HEK293 (cell line): ENCODE measurements around the gene ZSCAN5B.
A peak's percentile ranks its signal among the peaks of the same experiment; 100 is the strongest.

Source experiments
- AEBP2 ChIP-seq: fragments of 450-650 bp; formaldehyde crosslinking; IDR thresholded peaks from 2 replicates; pipeline ENCODE4 v1.5.1; 2016; ENCODE audit warnings: missing biosample characterization, missing genetic modification characterization, borderline replicate concordance
- BCL11A ChIP-seq: fragments of 450-650 bp; formaldehyde crosslinking; IDR thresholded peaks from 2 replicates; pipeline ENCODE4 v1.5.1; 2016; ENCODE audit warnings: low read depth, missing biosample characterization, missing genetic modification characterization
- GLIS2 ChIP-seq: fragments of 450-650 bp; formaldehyde crosslinking; IDR thresholded peaks from 2 replicates; pipeline ENCODE4 v1.5.1; 2016; ENCODE audit warnings: missing biosample characterization, missing genetic modification characterization
- HOXD13 ChIP-seq: sonication (generic); formaldehyde crosslinking; IDR thresholded peaks from 2 replicates; pipeline ENCODE4 v1.8.0; 2022; ENCODE audit warnings: missing genetic modification reagents, borderline replicate concordance
- KLF10 ChIP-seq: fragments of 450-650 bp; IDR thresholded peaks from 2 replicates; pipeline ENCODE4 v1.5.1; 2018; ENCODE audit warnings: missing biosample characterization, mild to moderate bottlenecking, missing genetic modification characterization
- KLF17 ChIP-seq: fragments of 450-650 bp; formaldehyde crosslinking; IDR thresholded peaks from 2 replicates; pipeline ENCODE4 v1.5.1; 2016; ENCODE audit warnings: missing biosample characterization, missing genetic modification characterization
- PRDM6 ChIP-seq: fragments of 450-650 bp; formaldehyde crosslinking; IDR thresholded peaks from 2 replicates; pipeline ENCODE4 v1.5.1; 2017; ENCODE audit warnings: missing biosample characterization, missing genetic modification characterization
- SCRT2 ChIP-seq: fragments of 450-650 bp; formaldehyde crosslinking; IDR thresholded peaks from 2 replicates; pipeline ENCODE4 v1.5.1; 2016; ENCODE audit warnings: missing biosample characterization, missing genetic modification characterization
- SP3 ChIP-seq: fragments of 450-650 bp; formaldehyde crosslinking; IDR thresholded peaks from 2 replicates; pipeline ENCODE4 v1.5.1; 2016; ENCODE audit warnings: missing biosample characterization, missing genetic modification characterization
- ZFHX2 ChIP-seq: fragments of 450-650 bp; formaldehyde crosslinking; conservative IDR thresholded peaks from 2 replicates; pipeline ENCODE4 v1.5.1; 2016; ENCODE audit warnings: missing biosample characterization, missing genetic modification characterization
- ZFP3 ChIP-seq: fragments of 450-650 bp; formaldehyde crosslinking; IDR thresholded peaks from 2 replicates; pipeline ENCODE4 v1.5.1; 2016; ENCODE audit warnings: low read depth, missing biosample characterization, missing genetic modification characterization
- ZNF10 ChIP-seq: fragments of 450-650 bp; formaldehyde crosslinking; IDR thresholded peaks from 2 replicates; pipeline ENCODE4 v1.5.1; 2017; ENCODE audit warnings: missing biosample characterization, missing genetic modification characterization
- ZNF174 ChIP-seq: fragments of 450-650 bp; formaldehyde crosslinking; IDR thresholded peaks from 2 replicates; pipeline ENCODE4 v1.5.0; 2017; ENCODE audit warnings: missing biosample characterization, mild to moderate bottlenecking, missing genetic modification characterization
- ZNF184 ChIP-seq: fragments of 450-650 bp; IDR thresholded peaks from 2 replicates; pipeline ENCODE4 v1.5.1; 2018; ENCODE audit warnings: missing biosample characterization, mild to moderate bottlenecking, missing genetic modification characterization
- ZNF202 ChIP-seq: fragments of 450-650 bp; formaldehyde crosslinking; IDR thresholded peaks from 2 replicates; pipeline ENCODE4 v1.5.1; 2016; ENCODE audit warnings: missing biosample characterization, missing genetic modification characterization, borderline replicate concordance
- ZNF221 ChIP-seq: fragments of 450-650 bp; formaldehyde crosslinking; IDR thresholded peaks from 2 replicates; pipeline ENCODE4 v1.5.1; 2017; ENCODE audit warnings: missing biosample characterization, missing genetic modification characterization, borderline replicate concordance
- ZNF239 ChIP-seq: fragments of 450-650 bp; formaldehyde crosslinking; IDR thresholded peaks from 2 replicates; pipeline ENCODE4 v1.5.1; 2016; ENCODE audit warnings: missing biosample characterization, missing genetic modification characterization
- ZNF24 ChIP-seq: fragments of 450-650 bp; formaldehyde crosslinking; IDR thresholded peaks from 2 replicates; pipeline ENCODE4 v1.5.1; 2016; ENCODE audit warnings: missing biosample characterization, missing genetic modification characterization
- ZNF404 ChIP-seq: fragments of 450-650 bp; formaldehyde crosslinking; IDR thresholded peaks from 2 replicates; pipeline ENCODE4 v1.5.1; 2017; ENCODE audit warnings: missing biosample characterization, missing genetic modification characterization
- ZNF423 ChIP-seq: fragments of 450-650 bp; formaldehyde crosslinking; IDR thresholded peaks from 2 replicates; pipeline ENCODE4 v1.5.1; 2016; ENCODE audit warnings: missing biosample characterization, missing genetic modification characterization
- ZNF549 ChIP-seq: fragments of 450-650 bp; IDR thresholded peaks from 2 replicates; pipeline ENCODE4 v1.5.1; 2018; ENCODE audit warnings: missing biosample characterization, missing genetic modification characterization, mild to moderate bottlenecking, inconsistent platforms, moderate library complexity
- ZNF561 ChIP-seq: fragments of 450-650 bp; IDR thresholded peaks from 2 replicates; pipeline ENCODE4 v1.5.1; 2018; ENCODE audit warnings: missing biosample characterization, missing genetic modification characterization, borderline replicate concordance
- ZNF585B ChIP-seq: fragments of 450-650 bp; formaldehyde crosslinking; IDR thresholded peaks from 2 replicates; pipeline ENCODE4 v1.5.1; 2016; ENCODE audit warnings: missing biosample characterization, missing genetic modification characterization
- ZNF610 ChIP-seq: fragments of 450-650 bp; formaldehyde crosslinking; IDR thresholded peaks from 2 replicates; pipeline ENCODE4 v1.5.1; 2016; ENCODE audit warnings: missing biosample characterization, missing genetic modification characterization, borderline replicate concordance
- ZNF658 ChIP-seq: fragments of 450-650 bp; formaldehyde crosslinking; IDR thresholded peaks from 2 replicates; pipeline ENCODE4; 2016; ENCODE audit warnings: missing biosample characterization, missing genetic modification characterization
- ZNF692 ChIP-seq: fragments of 450-650 bp; formaldehyde crosslinking; IDR thresholded peaks from 2 replicates; pipeline ENCODE4 v1.5.1; 2016; ENCODE audit warnings: missing biosample characterization, missing genetic modification characterization
- ZNF704 ChIP-seq: fragments of 450-650 bp; formaldehyde crosslinking; IDR thresholded peaks from 2 replicates; pipeline ENCODE4 v1.5.1; 2016; ENCODE audit warnings: missing biosample characterization, missing genetic modification characterization
- ZNF747 ChIP-seq: fragments of 450-650 bp; formaldehyde crosslinking; IDR thresholded peaks from 2 replicates; pipeline ENCODE4 v1.5.1; 2016; ENCODE audit warnings: missing biosample characterization, missing genetic modification characterization
- ZNF776 ChIP-seq: fragments of 450-650 bp; formaldehyde crosslinking; IDR thresholded peaks from 2 replicates; pipeline ENCODE4 v1.5.0; 2017; ENCODE audit warnings: missing biosample characterization, missing genetic modification characterization, borderline replicate concordance
- ZNF792 ChIP-seq: fragments of 450-650 bp; formaldehyde crosslinking; IDR thresholded peaks from 2 replicates; pipeline ENCODE4 v1.5.1; 2016; ENCODE audit warnings: missing biosample characterization, missing genetic modification characterization
- ZSCAN23 ChIP-seq: fragments of 450-650 bp; formaldehyde crosslinking; IDR thresholded peaks from 2 replicates; pipeline ENCODE4 v1.5.1; 2016; ENCODE audit warnings: missing biosample characterization, missing genetic modification characterization
- TF ChIP-seq, protein P1 (sequence below): fragments of 450-650 bp; formaldehyde crosslinking; IDR thresholded peaks from 2 replicates; pipeline ENCODE4 v1.5.0; 2017; ENCODE audit warnings: missing biosample characterization, missing genetic modification characterization, borderline replicate concordance

ZSCAN5B gene

DNA sequence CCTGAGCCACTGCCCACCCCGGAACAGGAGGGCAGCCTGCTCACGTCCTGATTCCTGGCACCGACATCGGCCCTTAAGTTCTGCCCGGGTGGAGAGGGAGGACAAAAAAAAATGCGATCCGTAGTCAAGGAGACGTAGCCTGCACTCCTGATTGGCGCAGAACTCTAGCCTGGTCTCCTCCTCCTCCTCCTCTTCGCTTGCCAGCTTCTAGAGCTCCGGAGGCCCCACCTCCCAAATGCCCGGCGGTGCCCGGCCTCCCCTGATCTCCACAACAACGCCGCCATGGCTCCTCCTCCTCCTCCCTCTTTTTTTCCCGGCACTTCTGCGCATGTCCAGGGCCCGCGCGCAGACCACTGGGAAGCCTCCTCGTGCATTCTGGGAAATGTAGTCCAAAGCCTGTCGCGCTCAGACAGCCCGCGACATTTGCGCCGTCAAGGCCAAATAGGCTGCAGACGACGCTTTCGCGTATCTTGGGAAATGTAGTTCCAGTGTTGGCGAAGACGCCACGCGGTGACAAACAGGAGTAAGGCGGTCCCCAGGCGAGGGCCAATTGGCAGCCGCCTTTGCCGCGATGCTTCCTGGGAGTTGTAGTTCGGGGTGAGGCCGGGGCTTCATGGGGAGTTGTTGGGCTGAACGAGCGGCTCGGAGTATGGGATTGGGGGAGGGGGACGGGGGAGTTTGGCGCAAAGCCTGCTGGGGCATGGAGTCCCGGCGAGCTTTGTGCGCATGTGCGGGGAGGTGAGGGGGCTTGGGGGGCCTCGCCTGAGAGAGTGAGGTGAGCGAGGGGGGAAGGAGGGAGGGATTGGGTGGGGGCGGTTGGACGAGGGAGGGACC lies 56.8 kb downstream of the ZSCAN5B start, which contains the start of gene ZNF444 (continued):
- TF ChIP-seq PRDM6 (tag by site-specific recombination) (no peak), GLIS2 (tag by site-specific recombination) (0 out of 2 replicates have a peak, but pooled peaks have one; percentile 24), ZNF423 (tag by site-specific recombination) (no peak), ZNF174 (tag by site-specific recombination) (no peak), ZNF221 (tag by site-specific recombination) (no peak), ZNF561 (no peak), AEBP2 (tag by site-specific recombination) (no peak), ZSCAN23 (no peak), ZNF10 (tag by site-specific recombination) (no peak), HOXD13 (CRISPR knock-in tag) (no peak), ZFP3 (no peak), BCL11A (tag by site-specific recombination) (no peak), ZNF658 (tag by site-specific recombination) (no peak), ZNF24 (0 out of 2 replicates have a peak, but pooled peaks have one; percentile 69), ZNF239 (no peak), ZNF776 (tag by site-specific recombination) (no peak), ZNF792 (tag by site-specific recombination) (no peak), ZNF202 (no peak), ZNF747 (tag by site-specific recombination) (no peak), ZNF692 (peak; percentile 48; the same call in 1 of the 2 replicates), ZNF704 (tag by site-specific recombination) (no peak), SP3 (tag by site-specific recombination) (peak; percentile 98), ZNF610 (tag by site-specific recombination) (no peak), ZFHX2 (tag by site-specific recombination) (peak; percentile 12; the same call in 1 of the 2 replicates), KLF17 (no peak), KLF10 (tag by site-specific recombination) (no peak), ZNF404 (tag by site-specific recombination) (no peak), ZNF585B (tag by site-specific recombination) (no peak), ZNF549 (no peak), SCRT2 (tag by site-specific recombination) (no peak), ZNF184 (tag by site-specific recombination) (no peak)
- TF ChIP-seq, protein P1, sequence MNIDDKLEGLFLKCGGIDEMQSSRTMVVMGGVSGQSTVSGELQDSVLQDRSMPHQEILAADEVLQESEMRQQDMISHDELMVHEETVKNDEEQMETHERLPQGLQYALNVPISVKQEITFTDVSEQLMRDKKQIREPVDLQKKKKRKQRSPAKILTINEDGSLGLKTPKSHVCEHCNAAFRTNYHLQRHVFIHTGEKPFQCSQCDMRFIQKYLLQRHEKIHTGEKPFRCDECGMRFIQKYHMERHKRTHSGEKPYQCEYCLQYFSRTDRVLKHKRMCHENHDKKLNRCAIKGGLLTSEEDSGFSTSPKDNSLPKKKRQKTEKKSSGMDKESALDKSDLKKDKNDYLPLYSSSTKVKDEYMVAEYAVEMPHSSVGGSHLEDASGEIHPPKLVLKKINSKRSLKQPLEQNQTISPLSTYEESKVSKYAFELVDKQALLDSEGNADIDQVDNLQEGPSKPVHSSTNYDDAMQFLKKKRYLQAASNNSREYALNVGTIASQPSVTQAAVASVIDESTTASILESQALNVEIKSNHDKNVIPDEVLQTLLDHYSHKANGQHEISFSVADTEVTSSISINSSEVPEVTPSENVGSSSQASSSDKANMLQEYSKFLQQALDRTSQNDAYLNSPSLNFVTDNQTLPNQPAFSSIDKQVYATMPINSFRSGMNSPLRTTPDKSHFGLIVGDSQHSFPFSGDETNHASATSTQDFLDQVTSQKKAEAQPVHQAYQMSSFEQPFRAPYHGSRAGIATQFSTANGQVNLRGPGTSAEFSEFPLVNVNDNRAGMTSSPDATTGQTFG (tag by site-specific recombination), result no peak
